Measurements from ENCODE around the gene NR4A1.

DNA sequence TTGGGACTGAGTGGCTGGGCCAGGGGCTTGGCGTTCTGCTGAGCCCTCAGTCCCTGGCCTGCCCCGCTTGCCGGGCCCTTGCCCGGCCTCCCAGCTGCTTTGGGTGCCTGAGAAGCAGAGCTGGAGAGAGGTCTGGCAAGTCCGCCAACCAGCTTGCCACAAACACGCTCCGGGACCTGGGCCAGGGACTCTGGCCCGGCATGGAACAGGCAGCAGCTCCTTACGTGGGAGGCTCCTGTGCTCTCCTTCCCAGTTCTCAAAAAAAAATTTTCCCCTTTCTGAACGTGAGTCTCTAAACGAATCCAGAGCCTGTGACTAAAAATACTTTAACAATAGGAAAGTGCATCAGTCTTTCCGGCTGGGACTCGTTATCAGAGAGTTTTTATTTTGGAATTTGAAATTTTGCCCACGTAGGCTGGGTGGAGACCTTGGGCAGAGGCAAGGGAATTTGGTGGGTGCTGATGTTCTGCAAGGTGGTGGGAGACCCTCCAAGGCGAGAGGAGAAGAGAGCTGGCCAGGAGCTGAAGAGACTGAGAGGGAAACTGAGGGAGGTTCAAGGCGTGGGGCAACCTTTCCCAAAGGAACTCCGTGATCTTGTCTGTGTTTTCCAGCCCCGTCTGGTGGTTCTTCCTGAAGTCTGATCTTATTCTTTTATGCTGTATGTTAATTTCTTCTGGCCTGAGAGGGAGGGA, 6.8 kb upstream of the NR4A1 start:
- TF ChIP-seq, protein P1, sequence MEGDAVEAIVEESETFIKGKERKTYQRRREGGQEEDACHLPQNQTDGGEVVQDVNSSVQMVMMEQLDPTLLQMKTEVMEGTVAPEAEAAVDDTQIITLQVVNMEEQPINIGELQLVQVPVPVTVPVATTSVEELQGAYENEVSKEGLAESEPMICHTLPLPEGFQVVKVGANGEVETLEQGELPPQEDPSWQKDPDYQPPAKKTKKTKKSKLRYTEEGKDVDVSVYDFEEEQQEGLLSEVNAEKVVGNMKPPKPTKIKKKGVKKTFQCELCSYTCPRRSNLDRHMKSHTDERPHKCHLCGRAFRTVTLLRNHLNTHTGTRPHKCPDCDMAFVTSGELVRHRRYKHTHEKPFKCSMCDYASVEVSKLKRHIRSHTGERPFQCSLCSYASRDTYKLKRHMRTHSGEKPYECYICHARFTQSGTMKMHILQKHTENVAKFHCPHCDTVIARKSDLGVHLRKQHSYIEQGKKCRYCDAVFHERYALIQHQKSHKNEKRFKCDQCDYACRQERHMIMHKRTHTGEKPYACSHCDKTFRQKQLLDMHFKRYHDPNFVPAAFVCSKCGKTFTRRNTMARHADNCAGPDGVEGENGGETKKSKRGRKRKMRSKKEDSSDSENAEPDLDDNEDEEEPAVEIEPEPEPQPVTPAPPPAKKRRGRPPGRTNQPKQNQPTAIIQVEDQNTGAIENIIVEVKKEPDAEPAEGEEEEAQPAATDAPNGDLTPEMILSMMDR (IDR thresholded peaks at IDR 0.05; ENCODE audit: poor library complexity, severe bottlenecking): no peak
- TF ChIP-seq RAD21 (conservative IDR thresholded peaks at IDR 0.05) (no peak), EZH2 (IDR thresholded peaks at IDR 0.05; ENCODE audit: borderline replicate concordance, insufficient read depth, low read length, poor library complexity, severe bottlenecking) (no peak), EP300 (conservative IDR thresholded peaks at IDR 0.05; ENCODE audit: poor library complexity, severe bottlenecking) (no peak), SMC3 (conservative IDR thresholded peaks at IDR 0.05; ENCODE audit: poor library complexity) (no peak)

Measured in neural cell (in vitro differentiated cells).